H1 (cell line): ENCODE results near the gene SRCIN1. TPM values are rescaled to one million over a fixed set of nuclear protein-coding genes. Genes with fewer than 3 reads are reported as not detected.
A peak's percentile ranks its signal among the peaks of the same experiment; 100 is the strongest.

Experiments
- CTCF ChIA-PET: fragments of 300-600 bp; sonication (Branson Sonifier 250); formaldehyde crosslinking; loops from one replicate; lab custom pipeline; 2021; ENCODE audit not compliant: partially characterized antibody; lab: Charles Lee
- POLR2A ChIA-PET: fragments of 300-600 bp; sonication (Branson Sonifier 250); formaldehyde crosslinking; loops from one replicate; lab custom pipeline; 2021; ENCODE audit warnings: inconsistent platforms; ENCODE audit not compliant: partially characterized antibody; lab: Charles Lee
- DNase-seq, 2 experiments: peaks; one replicate each; pipeline versions ENCODE4 v3.0.0 to v3.0.0-alpha.2; 2010 to 2022; ENCODE audit warnings: low spot score in 2 of 2, low read depth in 1 of 2, mixed read lengths in 1 of 2
- FAIRE-seq: peaks from 2 replicates; lab custom pipeline; 2011; peaks lifted over from hg19 to GRCh38; lab: Jason Lieb, UNC
- H2AFZ ChIP-seq: 2 replicates; pipeline ENCODE4 v1.8.1; 2012; ENCODE audit warnings: low read length, inconsistent platforms
- H2AK5ac ChIP-seq: 2 replicates; pipeline ENCODE4 v1.6.1; 2013; ENCODE audit warnings: low read depth, low read length
- H2BK120ac ChIP-seq: replicated peaks from 2 replicates; pipeline ENCODE3; 2013; ENCODE audit warnings: low read depth, low read length, inconsistent platforms
- H2BK12ac ChIP-seq: 2 replicates; pipeline ENCODE4 v1.6.1; 2013; ENCODE audit warnings: low read depth, low read length
- H2BK15ac ChIP-seq: 2 replicates; pipeline ENCODE4 v1.6.1; 2013; ENCODE audit warnings: low read length
- H2BK20ac ChIP-seq: 2 replicates; pipeline ENCODE4 v1.6.1; 2013; ENCODE audit warnings: low read length
- H2BK5ac ChIP-seq: 2 replicates; pipeline ENCODE4 v1.6.1; 2013; ENCODE audit warnings: low read depth, low read length
- H3K14ac ChIP-seq: 2 replicates; pipeline ENCODE4 v1.6.1; 2013; ENCODE audit warnings: inconsistent platforms; ENCODE audit not compliant: insufficient read length
- H3K18ac ChIP-seq: 2 replicates; pipeline ENCODE4 v1.6.1; 2013; ENCODE audit warnings: low read length; ENCODE audit errors: extremely low read depth
- H3K23ac ChIP-seq: 2 replicates; pipeline ENCODE4 v1.6.1; 2013; ENCODE audit warnings: inconsistent platforms; ENCODE audit not compliant: insufficient read length
- H3K23me2 ChIP-seq: 2 replicates; pipeline ENCODE4 v1.6.1; 2013; ENCODE audit warnings: low read depth, low read length
- H3K27ac ChIP-seq: 2 replicates; pipeline ENCODE4 v1.6.1; 2011; ENCODE audit warnings: low read depth, low read length, inconsistent platforms
- H3K27me3 ChIP-seq, 4 experiments: replicated peaks in 1 of 4; 1 replicate in 1 of 4; 2 replicates in 3 of 4; pipeline versions ENCODE4 v1.6.1 to v1.8.1; 2011 to 2013; ENCODE audit warnings: low read length in 3 of 4, mild to moderate bottlenecking in 3 of 4, inconsistent platforms in 2 of 4, mixed read lengths in 2 of 4, moderate library complexity in 1 of 4; ENCODE audit not compliant: control insufficient read depth in 3 of 4, insufficient read depth in 3 of 4; ENCODE audit errors: extremely low read depth in 1 of 4
- H3K36me3 ChIP-seq, 4 experiments: 2 replicates each; pipeline versions ENCODE4 v1.6.1 to v1.8.1; 2011 to 2013; ENCODE audit warnings: mild to moderate bottlenecking in 4 of 4, low read length in 3 of 4, moderate library complexity in 2 of 4, control low read depth in 1 of 4, inconsistent platforms in 1 of 4; ENCODE audit not compliant: insufficient read depth in 4 of 4, control insufficient read depth in 2 of 4
- H3K4ac ChIP-seq: replicated peaks from 2 replicates; pipeline ENCODE3; 2013; ENCODE audit warnings: low read length, low read depth, mixed read lengths, inconsistent platforms; ENCODE audit not compliant: insufficient read length
- H3K4me1 ChIP-seq, 4 experiments: replicated peaks in 1 of 4; 1 replicate in 1 of 4; 2 replicates in 3 of 4; pipeline versions ENCODE4 v1.6.1 to v1.8.1; 2011 to 2013; ENCODE audit warnings: low read length in 3 of 4, inconsistent platforms in 2 of 4, mixed read lengths in 1 of 4; ENCODE audit not compliant: insufficient read depth in 4 of 4, control insufficient read depth in 3 of 4
- H3K4me2 ChIP-seq, 2 experiments: 2 replicates each; pipeline versions ENCODE4 v1.6.1 to v1.8.1; 2011 to 2013; ENCODE audit warnings: low read depth in 2 of 2, low read length in 2 of 2, control low read depth in 1 of 2, inconsistent platforms in 1 of 2, mild to moderate bottlenecking in 1 of 2; ENCODE audit not compliant: insufficient read depth in 1 of 2
- H3K4me3 ChIP-seq, 4 experiments: fragments of 200-600, 300-600 bp in 1 of 4; sonication (generic), shearing (Covaris generic), sonication (Bioruptor Twin) in 1 of 4; 2 replicates each; pipeline versions ENCODE4 v1.5.1 to v1.8.1; 2011 to 2016; ENCODE audit warnings: low read length in 4 of 4, low read depth in 3 of 4, control low read depth in 2 of 4, inconsistent platforms in 2 of 4, mild to moderate bottlenecking in 2 of 4, mixed read lengths in 1 of 4, moderate library complexity in 1 of 4; ENCODE audit not compliant: insufficient read depth in 2 of 4; ENCODE audit errors: extremely low read depth in 1 of 4
- H3K56ac ChIP-seq: replicated peaks from 2 replicates; pipeline ENCODE3; 2013; ENCODE audit warnings: low read depth, mild to moderate bottlenecking, mixed read lengths, low read length, inconsistent platforms; ENCODE audit not compliant: insufficient read length
- H3K79me1 ChIP-seq: 2 replicates; pipeline ENCODE4 v1.6.1; 2013; ENCODE audit warnings: low read depth, low read length, control low read depth
- H3K79me2 ChIP-seq, 2 experiments: 2 replicates each; pipeline versions ENCODE4 v1.6.1 to v1.8.1; 2012 to 2013; ENCODE audit warnings: low read length in 2 of 2, mild to moderate bottlenecking in 2 of 2, inconsistent platforms in 1 of 2; ENCODE audit not compliant: insufficient read depth in 2 of 2, control insufficient read depth in 1 of 2
- H3K9ac ChIP-seq, 4 experiments: replicated peaks in 1 of 4; 1 replicate in 1 of 4; 2 replicates in 3 of 4; pipeline versions ENCODE4 v1.6.1 to v1.8.1; 2011 to 2013; ENCODE audit warnings: low read depth in 3 of 4, low read length in 3 of 4, control low read depth in 2 of 4, mild to moderate bottlenecking in 2 of 4, moderate library complexity in 2 of 4, inconsistent platforms in 1 of 4; ENCODE audit errors: extremely low read depth in 1 of 4
- H3K9me3 ChIP-seq, 2 experiments: 2 replicates each; pipeline versions ENCODE4 v1.6.1 to v1.8.1; 2012 to 2013; ENCODE audit warnings: mild to moderate bottlenecking in 2 of 2, moderate library complexity in 2 of 2, control low read depth in 1 of 2, inconsistent platforms in 1 of 2, low read depth in 1 of 2, low read length in 1 of 2, mixed read lengths in 1 of 2; ENCODE audit not compliant: insufficient read depth in 2 of 2
- H4K20me1 ChIP-seq, 2 experiments: replicated peaks in 1 of 2; 2 replicates each; pipeline versions ENCODE3 to v1.8.1; 2011 to 2013; ENCODE audit warnings: inconsistent platforms in 2 of 2, low read length in 2 of 2, mild to moderate bottlenecking in 1 of 2; ENCODE audit not compliant: insufficient read depth in 2 of 2, control insufficient read depth in 1 of 2
- H4K5ac ChIP-seq: 2 replicates; pipeline ENCODE4 v1.6.1; 2013; ENCODE audit warnings: low read length, low read depth, mixed read lengths, inconsistent platforms; ENCODE audit not compliant: insufficient read length
- H4K8ac ChIP-seq: 2 replicates; pipeline ENCODE4 v1.8.0; 2013; ENCODE audit warnings: mild to moderate bottlenecking, moderate library complexity, low read length, inconsistent platforms; ENCODE audit not compliant: insufficient read depth; ENCODE audit errors: extremely low read depth
- H4K91ac ChIP-seq: replicated peaks from 2 replicates; pipeline ENCODE3; 2013; ENCODE audit warnings: low read length, mixed read lengths, inconsistent platforms; ENCODE audit not compliant: insufficient read length
- CEBPB ChIP-seq: IDR thresholded peaks from 2 replicates; pipeline ENCODE4 v1.6.1; 2012; ENCODE audit warnings: low read depth, low read length
- CTCF ChIP-seq, 3 experiments: IDR thresholded peaks; 1 replicate in 2 of 3; 2 replicates in 1 of 3; pipeline versions ENCODE4 v1.5.1 to v1.6.1; 2011; ENCODE audit warnings: low read length in 3 of 3, mild to moderate bottlenecking in 3 of 3, inconsistent platforms in 2 of 3, low read depth in 1 of 3, moderate library complexity in 1 of 3; ENCODE audit not compliant: insufficient read depth in 1 of 3; ENCODE audit errors: control extremely low read depth in 1 of 3
- EP300 ChIP-seq, 2 experiments: IDR thresholded peaks; 1 replicate in 1 of 2; 2 replicates in 1 of 2; pipeline ENCODE4 v1.6.1; 2011 to 2012; ENCODE audit warnings: low read depth in 2 of 2, low read length in 2 of 2, mild to moderate bottlenecking in 2 of 2, borderline replicate concordance in 1 of 2, inconsistent platforms in 1 of 2, moderate library complexity in 1 of 2
- HDAC6 ChIP-seq: IDR thresholded peaks from one replicate; pipeline ENCODE4 v1.7.1; 2012; ENCODE audit warnings: low read depth, mild to moderate bottlenecking, inconsistent platforms, low read length, moderate library complexity
- KDM5A ChIP-seq: fragments of 200-600 bp; IDR thresholded peaks from 2 replicates; pipeline ENCODE4 v1.7.1; 2012; ENCODE audit warnings: mild to moderate bottlenecking, low read length, inconsistent platforms, mixed read lengths
- NRF1 ChIP-seq: IDR thresholded peaks from 2 replicates; pipeline ENCODE4 v1.6.1; 2011; ENCODE audit warnings: mild to moderate bottlenecking, low read depth, low read length, improper control_type of control experiment
- POLR2A ChIP-seq, 2 experiments: IDR thresholded peaks; 1 replicate in 1 of 2; 2 replicates in 1 of 2; pipeline ENCODE4 v1.6.1; 2011; ENCODE audit warnings: low read depth in 2 of 2, low read length in 2 of 2, mild to moderate bottlenecking in 2 of 2; ENCODE audit errors: control extremely low read depth in 1 of 2
- RXRA ChIP-seq: IDR thresholded peaks from 2 replicates; pipeline ENCODE4 v1.6.1; 2011; ENCODE audit warnings: low read depth, mild to moderate bottlenecking, low read length, moderate library complexity; ENCODE audit not compliant: insufficient read depth
- SP1 ChIP-seq: IDR thresholded peaks from 2 replicates; pipeline ENCODE4 v1.6.1; 2011; ENCODE audit warnings: low read depth, low read length
- SUZ12 ChIP-seq: fragments of 200-600 bp; sonication (generic); IDR thresholded peaks from 2 replicates; pipeline ENCODE4 v1.6.1; 2012; ENCODE audit warnings: mild to moderate bottlenecking, inconsistent platforms, low read length, moderate library complexity, mixed read lengths
- WGBS, 2 experiments: shearing (Covaris generic) in 1 of 2; methylation state at CpG; one replicate each; pipeline versions ENCODE4 v1.1.6 to v1.1.7; 2013 to 2015; ENCODE audit warnings: low lambda C conversion rate in 2 of 2, mixed read lengths in 2 of 2, inconsistent platforms in 1 of 2, low coverage in 1 of 2, missing lambda C conversion rate in 1 of 2; ENCODE audit not compliant: insufficient replicate concordance in 2 of 2, insufficient coverage in 1 of 2, insufficient read length in 1 of 2; ENCODE audit errors: extremely low coverage in 1 of 2, missing lambda C conversion rate in 1 of 2; 5-methylcytosine and 5-hydroxymethylcytosine counted together
- polyA plus RNA-seq, 7 experiments: library from polyadenylated mRNA; depleted of rRNA in 3 of 7; stranded (reverse) in 5 of 7; unstranded in 2 of 7; fragments of >200 nt in 5 of 7; fragments of 200-250 nt in 2 of 7; gene quantifications; 1 replicate in 5 of 7; 2 replicates in 1 of 7; 4 replicates in 1 of 7; pipeline versions ENCODE4 v1.2.1 to v1.2.3, GENCODE V29; 2011 to 2013; ENCODE audit warnings: missing spikeins in 2 of 7, mixed read lengths in 2 of 7
- total RNA-seq: library from RNA; stranded (reverse); fragmentation: NEBNext Ultra II Directional; extraction: Animal tissue kit (Norgen Biotek cat#: 25700); gene quantifications from 2 replicates; pipeline ENCODE4 v1.2.1, GENCODE V29; 2021

SRCIN1 gene
- total and polyA plus RNA-seq, 2 of the 8 experiments (the other 6 are each of a cell fraction or from before 2014, with no cell fraction given): 2.8 to 3.8 TPM

GRCh38 chr17:38584350-38584925, 21.3 kb downstream of the SRCIN1 start:
- Histone ChIP-seq H3K4me3 (peak overlapping the region in 1 of 4 experiments; percentile 34; a peak in 2 of 8 replicates), H2AK5ac (no peak overlapping the region), H3K79me2 (no peaks in the 10 kb centered on the region), H3K36me3 (no peaks in the 10 kb centered on the region; a peak in 1 of 8 replicates), H3K27me3 (peaks cover 4 to 18% (median 13%) of the 10 kb centered on the region in 4 experiments), H3K23ac (no peak overlapping the region), H2BK120ac (no peak overlapping the region), H3K4ac (no peak overlapping the region), H3K9ac (no peak overlapping the region), H3K4me1 (peaks cover 3 to 45% (median 26%) of the 10 kb centered on the region in 4 experiments), H4K8ac (no peak overlapping the region), H3K79me1 (0 out of 2 replicates have a peak, but pooled peaks cover 2% of the 10 kb centered on the region), H4K91ac (no peak overlapping the region), H3K23me2 (no peaks in the 10 kb centered on the region), H2BK20ac (no peak overlapping the region), H3K27ac (no peak overlapping the region), H3K4me2 (peak overlapping the region; percentile 29 to 41; a peak in 2 of 4 replicates), H3K18ac (0 out of 2 replicates have a peak overlapping the region, but pooled peaks have one; percentile 43), H4K5ac (no peak overlapping the region), H3K9me3 (no peaks in the 10 kb centered on the region), H3K14ac (no peak overlapping the region), H3K56ac (no peak overlapping the region), H2BK15ac (no peak overlapping the region), H2BK5ac (no peak overlapping the region), H2BK12ac (0 out of 2 replicates have a peak overlapping the region, but pooled peaks have one; percentile 2), H4K20me1 (peaks cover 4 to 11% of the 10 kb centered on the region in 2 experiments), H2AFZ (no peak overlapping the region)
- CTCF ChIA-PET: interaction anchor here (0.6 to 32.0 kb wide), 19 partner anchors 9 to 236 kb away, joined by 3 to 914 read pairs (median 4); partner anchors contain the start of gene SRCIN1
- WGBS, 2 experiments: 16% methylated on average over 19 of the region's 19 CpGs; no CpG with 5 or more reads in 1 of the 2 experiments
- no peak for FAIRE-seq
- POLR2A ChIA-PET: interaction anchor here (1.3 to 6.2 kb wide), 3 partner anchors 13 to 21 kb away, joined by 3 to 32 read pairs (median 4); no protein-coding TSS in a partner anchor
- peak in 1 of 2 experiments; percentile 89 for DNase-seq
- TF ChIP-seq POLR2A (IDR thresholded peaks at IDR 0.05; ENCODE audit: control extremely low read depth in 1 of 2, low read depth in 2 of 2, low read length in 2 of 2) (no peak), SUZ12 (no peak), KDM5A (no peak), CEBPB (no peak), EP300 (IDR thresholded peaks at IDR 0.05; ENCODE audit: borderline replicate concordance in 1 of 2, low read depth in 2 of 2, low read length in 2 of 2) (no peak), RXRA (no peak), CTCF (IDR thresholded peaks at IDR 0.05; ENCODE audit: control extremely low read depth in 1 of 3, insufficient read depth in 1 of 3, low read depth in 1 of 3, low read length in 3 of 3) (peak; percentile 88 to 94 (median 92)), HDAC6 (no peak), SP1 (no peak), NRF1 (no peak)
